Mucosa of rectum (tissue), 2 donors: ENCODE data around the gene TMEM18.

Source experiments
- H3K27ac ChIP-seq, 2 donors: one replicate each; pipeline ENCODE4 v1.7.0; 2013; ENCODE audit warnings: inconsistent platforms in 2 of 2, low read depth in 2 of 2, low read length in 2 of 2
- H3K27me3 ChIP-seq, 2 donors: one replicate each; pipeline ENCODE4 v1.7.0; 2013; ENCODE audit warnings: low read length in 2 of 2; ENCODE audit not compliant: control insufficient read depth in 2 of 2, insufficient read depth in 2 of 2
- H3K36me3 ChIP-seq, 2 donors: one replicate each; pipeline ENCODE4 v1.7.0; 2013; ENCODE audit warnings: low read length in 2 of 2; ENCODE audit not compliant: control insufficient read depth in 2 of 2, insufficient read depth in 2 of 2
- H3K4me1 ChIP-seq, 2 donors: one replicate each; pipeline ENCODE4 v1.7.0; 2013; ENCODE audit warnings: low read length in 2 of 2, mild to moderate bottlenecking in 1 of 2; ENCODE audit not compliant: control insufficient read depth in 2 of 2, insufficient read depth in 2 of 2
- H3K4me3 ChIP-seq, 2 donors: one replicate each; pipeline ENCODE4 v1.7.0; 2013; ENCODE audit warnings: low read length in 2 of 2
- H3K9ac ChIP-seq, 2 donors: one replicate each; pipeline ENCODE4 v1.7.0; 2013; ENCODE audit warnings: low read length in 2 of 2, low read depth in 1 of 2, mild to moderate bottlenecking in 1 of 2
- H3K9me3 ChIP-seq, 2 donors: one replicate each; pipeline ENCODE4 v1.7.0; 2013; ENCODE audit warnings: low read length in 2 of 2; ENCODE audit not compliant: control insufficient read depth in 2 of 2
- donor health status: healthy.
- donor health status: Normal muscosa, but diverticular disease.

The TMEM18 gene

GRCh38 chr2:647003-647560 is 30.1 kb downstream of the TMEM18 start:
- H3K9ac ChIP-seq = no peak overlapping the region
- no peaks in the 10 kb centered on the region for H3K36me3 ChIP-seq
- no peak overlapping the region for H3K4me3 ChIP-seq
- no peak overlapping the region for H3K27ac ChIP-seq
- H3K9me3 ChIP-seq = no peaks in the 10 kb centered on the region
- no peaks in the 10 kb centered on the region for H3K4me1 ChIP-seq
- peaks cover 0 to 2% of the 10 kb centered on the region in 2 donors for H3K27me3 ChIP-seq

DNA sequence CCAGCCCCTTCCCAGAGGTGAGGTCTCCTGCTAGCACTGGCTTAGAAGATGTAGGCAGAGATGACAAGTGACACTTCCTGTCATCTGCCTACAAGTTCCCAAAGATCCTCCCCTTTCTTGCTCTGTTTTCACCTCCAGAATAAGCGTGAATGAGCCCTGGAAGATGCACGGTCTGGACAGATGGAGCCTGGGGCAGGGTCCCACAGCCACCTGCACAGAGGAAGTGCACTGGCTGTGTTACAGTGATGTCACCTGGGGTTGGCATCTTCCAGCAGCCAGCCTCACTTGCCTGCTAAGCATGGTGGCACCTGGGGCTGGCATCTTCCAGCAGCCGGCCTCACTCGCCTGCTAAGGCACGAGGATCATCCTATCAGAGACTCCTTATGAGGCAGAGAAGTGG is 32.3 kb downstream of the TMEM18 start:
- Histone ChIP-seq H3K36me3 (no peaks in the 10 kb centered on the region), H3K9ac (no peak overlapping the region), H3K4me1 (no peaks in the 10 kb centered on the region), H3K27ac (no peak overlapping the region), H3K9me3 (no peaks in the 10 kb centered on the region), H3K4me3 (no peak overlapping the region), H3K27me3 (peaks cover 0 to 2% of the 10 kb centered on the region in 2 donors)

GRCh38 chr2:643761-644160 is 33.4 kb downstream of the TMEM18 start:
- Histone ChIP-seq H3K27me3 (peaks cover 0 to 2% of the 10 kb centered on the region in 2 donors), H3K9me3 (no peaks in the 10 kb centered on the region), H3K4me1 (no peaks in the 10 kb centered on the region), H3K4me3 (no peak overlapping the region), H3K27ac (no peak overlapping the region), H3K36me3 (no peaks in the 10 kb centered on the region), H3K9ac (no peak overlapping the region)

- H3K4me3 ChIP-seq = no peak overlapping the region
- no peak overlapping the region for H3K9ac ChIP-seq
- H3K9me3 ChIP-seq = no peaks in the 10 kb centered on the region
- H3K27ac ChIP-seq = no peak overlapping the region
- no peaks in the 10 kb centered on the region for H3K36me3 ChIP-seq
- no peaks in the 10 kb centered on the region for H3K4me1 ChIP-seq
- peaks cover 0 to 2% of the 10 kb centered on the region in 2 donors for H3K27me3 ChIP-seq
These were observed 33.9 kb downstream of the TMEM18 start for GRCh38 chr2:643334-643733.

GRCh38 chr2:641872-642815 is 35.1 kb downstream of the TMEM18 start:
- Histone ChIP-seq H3K9ac (no peak overlapping the region), H3K27me3 (peaks cover 0 to 2% of the 10 kb centered on the region in 2 donors), H3K4me3 (no peak overlapping the region), H3K27ac (no peak overlapping the region), H3K9me3 (no peaks in the 10 kb centered on the region), H3K36me3 (no peaks in the 10 kb centered on the region), H3K4me1 (no peaks in the 10 kb centered on the region)

- Histone ChIP-seq H3K36me3 (no peaks in the 10 kb centered on the region), H3K4me3 (no peak overlapping the region), H3K27me3 (peaks cover 0 to 2% of the 10 kb centered on the region in 2 donors), H3K27ac (no peak overlapping the region), H3K9ac (no peak overlapping the region), H3K4me1 (peaks cover 0 to 4% of the 10 kb centered on the region in 2 donors), H3K9me3 (no peaks in the 10 kb centered on the region)
These were observed 35.9 kb downstream of the TMEM18 start for GRCh38 chr2:641164-641871.

- Histone ChIP-seq H3K4me1 (peaks cover 0 to 4% of the 10 kb centered on the region in 2 donors), H3K9ac (no peak overlapping the region), H3K36me3 (no peaks in the 10 kb centered on the region), H3K4me3 (no peak overlapping the region), H3K9me3 (no peaks in the 10 kb centered on the region), H3K27ac (no peak overlapping the region), H3K27me3 (peaks cover 0 to 2% of the 10 kb centered on the region in 2 donors)
These were observed 37.5 kb downstream of the TMEM18 start for GRCh38 chr2:639703-640102.

DNA sequence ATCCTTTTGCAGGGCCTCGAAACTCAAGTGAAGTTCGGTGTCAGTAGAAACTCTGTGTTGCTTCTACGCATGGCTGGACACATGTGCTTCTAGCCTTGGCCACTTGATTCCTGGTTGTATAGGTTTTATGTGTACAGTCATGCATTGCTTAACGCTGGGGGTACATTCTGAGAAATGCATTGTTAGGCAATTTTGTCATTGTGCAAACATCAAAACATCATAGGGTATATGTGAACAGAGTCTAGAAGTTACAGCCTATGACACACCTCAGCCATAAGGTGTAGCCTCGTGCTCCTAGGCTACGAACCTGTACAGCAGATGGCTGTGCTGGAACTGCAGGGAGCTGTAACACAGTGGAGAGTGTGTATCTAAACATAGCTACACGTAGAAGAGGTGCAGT is 39.4 kb downstream of the TMEM18 start:
- Histone ChIP-seq H3K36me3 (no peaks in the 10 kb centered on the region), H3K9ac (no peak overlapping the region), H3K27me3 (no peaks in the 10 kb centered on the region), H3K4me3 (no peak overlapping the region), H3K27ac (no peak overlapping the region), H3K9me3 (no peaks in the 10 kb centered on the region), H3K4me1 (peaks cover 0 to 4% of the 10 kb centered on the region in 2 donors)

DNA sequence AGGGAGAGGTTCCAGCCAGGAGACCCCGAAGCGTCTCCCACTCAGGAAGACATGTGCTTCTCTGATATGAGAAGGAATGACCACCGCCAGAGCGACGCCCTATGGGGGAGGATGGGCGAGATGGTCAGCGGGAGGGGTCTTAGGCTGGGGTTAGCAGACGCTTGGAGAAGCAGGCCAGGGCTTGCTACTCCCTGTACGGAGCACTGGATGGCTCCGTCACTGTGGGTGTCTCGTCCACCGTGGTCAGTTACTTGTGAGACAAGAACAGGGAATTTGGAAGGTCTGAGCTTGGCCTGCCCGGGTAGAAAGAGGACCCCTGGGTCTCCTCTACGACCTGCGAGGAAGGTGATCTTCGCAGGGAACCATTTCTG is 39.8 kb downstream of the TMEM18 start:
- Histone ChIP-seq H3K9me3 (no peaks in the 10 kb centered on the region), H3K4me1 (peaks cover 0 to 4% of the 10 kb centered on the region in 2 donors), H3K9ac (no peak overlapping the region), H3K27ac (no peak overlapping the region), H3K36me3 (no peaks in the 10 kb centered on the region), H3K4me3 (no peak overlapping the region), H3K27me3 (no peaks in the 10 kb centered on the region)
